BJ (cell line): Measurements from ENCODE around the gene ULK1. TPM values are rescaled to one million over a fixed set of nuclear protein-coding genes. Genes with fewer than 3 reads are reported as not detected.

Source experiments
- CTCF ChIA-PET: fragments of 350-600 bp; formaldehyde crosslinking; extraction: SDS; loops from one replicate; lab custom pipeline; 2021; ENCODE audit warnings: antibody characterized with exemption, inconsistent platforms; lab: Yijun Ruan, JAX
- POLR2A ChIA-PET: fragments of 300-600 bp; sonication (Branson Sonifier 250); formaldehyde crosslinking; extraction: SDS; loops from one replicate; lab custom pipeline; 2021; ENCODE audit warnings: antibody characterized with exemption; lab: Charles Lee
- DNase-seq: peaks from one replicate; pipeline ENCODE4 v3.0.0-alpha.2; 2011; ENCODE audit warnings: low read depth
- H3K27me3 ChIP-seq: 2 replicates; pipeline ENCODE4 v1.6.0; 2011; ENCODE audit warnings: low read length; ENCODE audit not compliant: control insufficient read depth, insufficient read depth
- H3K36me3 ChIP-seq: 2 replicates; pipeline ENCODE4 v1.5.1; 2011; ENCODE audit warnings: low read length; ENCODE audit not compliant: control insufficient read depth, insufficient read depth
- H3K4me3 ChIP-seq: 2 replicates; pipeline ENCODE4 v1.5.1; 2011; ENCODE audit warnings: low read depth, mild to moderate bottlenecking, control low read depth, low read length
- polyA plus RNA-seq: library from polyadenylated mRNA; depleted of rRNA; stranded (reverse); fragments of >200 nt; gene quantifications from 2 replicates; pipeline ENCODE4 v1.2.3, GENCODE V29; 2011
- TF ChIP-seq, protein P1 (sequence below): IDR thresholded peaks from 2 replicates; pipeline ENCODE4 v1.5.1; 2011; ENCODE audit warnings: low read depth, mild to moderate bottlenecking, control low read depth, inconsistent platforms, low read length, moderate library complexity; ENCODE audit not compliant: insufficient read depth

ULK1 gene
- polyA plus RNA-seq, 1 experiment: 13.7 TPM

DNA sequence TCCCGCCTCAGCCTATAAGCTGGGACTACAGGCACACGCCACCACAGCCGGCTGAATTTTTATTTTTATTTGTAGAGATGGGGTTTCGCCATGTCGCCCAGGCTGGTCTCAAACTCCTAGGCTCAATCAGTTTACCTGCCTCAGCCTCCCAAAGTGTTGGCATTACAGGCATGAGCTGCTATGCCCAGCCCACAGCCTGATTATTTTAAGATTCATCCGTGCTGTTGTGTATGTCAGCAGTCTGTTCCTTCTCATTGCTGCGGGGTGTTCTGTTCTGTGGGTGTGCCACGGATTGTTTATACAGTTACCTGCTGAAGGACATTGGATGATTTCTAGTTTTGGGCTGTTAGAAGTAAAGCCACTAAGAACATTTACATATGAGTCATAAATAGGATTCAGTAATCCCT, 45.7 kb downstream of the ULK1 start:
- ChIA-PET POLR2A (no interaction called here), CTCF (no interaction called here)

DNA sequence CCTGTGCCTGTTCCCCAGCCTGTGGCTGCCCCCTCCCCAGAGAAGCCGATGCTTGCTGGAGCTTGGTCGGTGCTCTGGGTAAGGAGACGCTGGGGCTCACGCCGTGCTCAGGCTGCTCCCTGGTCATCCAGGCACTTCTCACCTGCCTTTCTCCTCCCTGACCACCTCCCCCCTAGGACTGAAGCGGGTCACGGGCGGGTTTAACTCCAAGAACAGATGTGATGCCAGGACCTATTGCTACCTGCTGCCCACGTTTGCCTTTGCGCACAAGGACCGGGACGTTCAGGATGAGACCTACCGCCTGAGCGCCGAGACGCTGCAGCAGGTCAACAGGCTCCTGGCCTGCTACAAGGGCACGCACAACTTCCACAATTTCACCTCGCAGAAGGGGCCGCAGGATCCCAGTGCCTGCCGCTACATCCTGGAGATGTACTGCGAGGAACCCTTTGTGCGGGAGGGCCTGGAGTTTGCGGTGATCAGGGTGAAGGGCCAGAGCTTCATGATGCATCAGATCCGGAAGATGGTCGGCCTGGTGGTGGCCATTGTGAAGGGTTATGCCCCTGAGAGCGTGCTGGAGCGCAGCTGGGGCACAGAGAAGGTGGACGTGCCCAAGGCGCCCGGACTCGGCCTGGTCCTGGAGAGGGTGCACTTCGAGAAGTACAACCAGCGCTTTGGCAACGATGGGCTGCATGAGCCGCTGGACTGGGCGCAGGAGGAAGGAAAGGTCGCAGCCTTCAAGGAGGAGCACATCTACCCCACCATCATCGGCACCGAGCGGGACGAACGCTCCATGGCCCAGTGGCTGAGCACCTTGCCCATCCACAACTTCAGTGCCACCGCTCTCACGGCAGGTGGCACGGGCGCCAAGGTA, 46.9 kb downstream of the ULK1 start:
- ChIA-PET CTCF (no interaction called here), POLR2A (no interaction called here)
- TF ChIP-seq, protein P1, sequence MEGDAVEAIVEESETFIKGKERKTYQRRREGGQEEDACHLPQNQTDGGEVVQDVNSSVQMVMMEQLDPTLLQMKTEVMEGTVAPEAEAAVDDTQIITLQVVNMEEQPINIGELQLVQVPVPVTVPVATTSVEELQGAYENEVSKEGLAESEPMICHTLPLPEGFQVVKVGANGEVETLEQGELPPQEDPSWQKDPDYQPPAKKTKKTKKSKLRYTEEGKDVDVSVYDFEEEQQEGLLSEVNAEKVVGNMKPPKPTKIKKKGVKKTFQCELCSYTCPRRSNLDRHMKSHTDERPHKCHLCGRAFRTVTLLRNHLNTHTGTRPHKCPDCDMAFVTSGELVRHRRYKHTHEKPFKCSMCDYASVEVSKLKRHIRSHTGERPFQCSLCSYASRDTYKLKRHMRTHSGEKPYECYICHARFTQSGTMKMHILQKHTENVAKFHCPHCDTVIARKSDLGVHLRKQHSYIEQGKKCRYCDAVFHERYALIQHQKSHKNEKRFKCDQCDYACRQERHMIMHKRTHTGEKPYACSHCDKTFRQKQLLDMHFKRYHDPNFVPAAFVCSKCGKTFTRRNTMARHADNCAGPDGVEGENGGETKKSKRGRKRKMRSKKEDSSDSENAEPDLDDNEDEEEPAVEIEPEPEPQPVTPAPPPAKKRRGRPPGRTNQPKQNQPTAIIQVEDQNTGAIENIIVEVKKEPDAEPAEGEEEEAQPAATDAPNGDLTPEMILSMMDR: no peak
- Histone ChIP-seq H3K27me3 (no peaks in the 10 kb centered on the region), H3K36me3 (peaks cover 15% of the 10 kb centered on the region), H3K4me3 (no peak overlapping the region)
- no peak for DNase-seq

More for the DNA sequence above, 45.7 kb downstream of the ULK1 start:
- H3K36me3 ChIP-seq: peaks cover 15% of the 10 kb centered on the region
- no peaks in the 10 kb centered on the region for H3K27me3 ChIP-seq
- DNase-seq: no peak
- no peak overlapping the region for H3K4me3 ChIP-seq
- TF ChIP-seq, protein P1: no peak

DNA sequence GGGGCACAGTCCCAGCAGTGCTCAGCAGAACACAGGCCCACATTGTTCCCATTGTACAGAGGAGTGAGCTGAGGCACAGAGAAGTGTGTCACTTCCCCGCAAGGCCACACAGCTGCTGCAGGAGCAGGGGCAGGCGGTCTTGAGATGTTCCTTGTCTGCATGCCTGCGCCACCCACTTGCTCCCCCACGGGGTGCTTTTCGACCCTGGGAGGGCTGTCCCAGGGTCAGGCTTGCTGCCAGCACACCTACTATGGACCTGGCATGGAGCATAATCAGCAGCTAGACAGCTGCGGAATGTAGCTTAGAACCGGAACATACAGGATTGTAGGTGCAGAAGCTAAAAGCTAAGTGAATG, 47.5 kb downstream of the ULK1 start:
- H3K4me3 ChIP-seq: no peak overlapping the region
- peaks cover 15% of the 10 kb centered on the region for H3K36me3 ChIP-seq
- CTCF ChIA-PET: no interaction called here
- H3K27me3 ChIP-seq: no peaks in the 10 kb centered on the region
- POLR2A ChIA-PET: no interaction called here
- DNase-seq: no peak
- TF ChIP-seq, protein P1: no peak

DNA sequence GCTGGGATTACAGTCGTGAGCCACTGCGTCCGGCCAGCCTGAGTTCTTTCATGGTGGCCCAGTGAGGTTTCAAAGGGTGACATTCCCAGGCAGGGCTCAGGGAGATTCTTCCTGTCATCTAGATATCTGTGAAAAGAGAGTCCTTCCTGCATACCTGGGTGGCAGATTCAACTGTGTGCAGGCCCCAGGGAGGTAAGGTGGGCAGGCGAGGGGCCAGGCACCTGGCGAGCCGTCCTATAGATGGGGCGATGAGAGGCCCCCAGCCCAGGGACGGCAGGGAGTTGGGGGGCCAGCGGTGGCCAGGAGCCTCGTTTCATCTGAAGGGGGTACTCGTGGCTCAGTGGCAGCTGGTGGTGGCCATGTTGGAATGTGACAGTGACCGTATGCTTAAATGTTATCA, 48.2 kb downstream of the ULK1 start:
- H3K36me3 ChIP-seq: peaks cover 15% of the 10 kb centered on the region
- H3K4me3 ChIP-seq: no peak overlapping the region
- no peaks in the 10 kb centered on the region for H3K27me3 ChIP-seq
- TF ChIP-seq, protein P1: no peak
- CTCF ChIA-PET: no interaction called here
- DNase-seq: no peak
- POLR2A ChIA-PET: no interaction called here

DNA sequence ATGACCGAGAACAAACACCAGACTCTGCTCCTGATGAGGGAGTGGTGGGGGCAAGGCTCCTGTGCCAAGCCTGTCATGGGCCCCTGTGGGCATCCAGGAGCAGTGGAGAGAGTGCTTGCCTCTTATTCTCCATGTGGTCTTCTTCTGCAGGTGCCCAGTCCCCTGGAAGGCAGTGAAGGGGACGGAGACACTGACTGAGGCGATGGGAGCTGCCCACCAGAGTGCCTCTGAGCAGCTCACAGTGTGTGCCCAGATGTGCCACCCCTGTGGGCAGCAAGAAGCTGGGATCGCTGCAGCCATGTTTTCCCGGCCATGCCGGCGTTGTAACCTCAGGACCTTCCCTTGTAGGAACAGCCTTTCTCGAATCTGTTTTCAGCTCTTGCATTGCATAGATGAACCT, 49.0 kb downstream of the ULK1 start:
- Histone ChIP-seq H3K27me3 (no peaks in the 10 kb centered on the region), H3K4me3 (no peak overlapping the region), H3K36me3 (peaks cover 15% of the 10 kb centered on the region)
- TF ChIP-seq, protein P1: no peak
- DNase-seq: no peak
- POLR2A ChIA-PET: no interaction called here
- CTCF ChIA-PET: no interaction called here
